Endothelial cell (in vitro differentiated cells): ENCODE results near the gene MARF1. TPM values are rescaled to one million over a fixed set of nuclear protein-coding genes. Genes with fewer than 3 reads are reported as not detected.

Source experiments
- DNase-seq: peaks from one replicate; pipeline ENCODE4 v3.0.0; 2021; ENCODE audit warnings: low spot score
- H3K27ac Mint-ChIP-seq: one replicate; pipeline ENCODE4 v1.8.0; 2021; ENCODE audit warnings: mixed read lengths, inconsistent platforms; ENCODE audit not compliant: unreplicated experiment
- H3K27me3 Mint-ChIP-seq: one replicate; pipeline ENCODE4 v1.8.0; 2021; ENCODE audit warnings: mild to moderate bottlenecking, moderate library complexity, mixed read lengths, inconsistent platforms; ENCODE audit not compliant: unreplicated experiment
- H3K36me3 Mint-ChIP-seq: one replicate; pipeline ENCODE4 v1.8.0; 2021; ENCODE audit warnings: mild to moderate bottlenecking, low read depth, mixed read lengths, inconsistent platforms; ENCODE audit not compliant: unreplicated experiment
- H3K4me1 Mint-ChIP-seq: one replicate; pipeline ENCODE4 v1.8.0; 2021; ENCODE audit warnings: mild to moderate bottlenecking, mixed read lengths, inconsistent platforms; ENCODE audit not compliant: unreplicated experiment
- H3K4me3 Mint-ChIP-seq: one replicate; pipeline ENCODE4 v1.8.0; 2021; ENCODE audit warnings: mild to moderate bottlenecking, mixed read lengths, inconsistent platforms; ENCODE audit not compliant: unreplicated experiment
- H3K9me3 Mint-ChIP-seq: one replicate; pipeline ENCODE4 v1.8.0; 2021; ENCODE audit warnings: mixed read lengths, inconsistent platforms; ENCODE audit not compliant: unreplicated experiment
- CTCF ChIP-seq: fragments of 200-600 bp; sonication (generic); IDR thresholded peaks from one replicate; pipeline ENCODE4 v1.5.0; 2021; ENCODE audit warnings: antibody characterized with exemption; ENCODE audit not compliant: unreplicated experiment
- total RNA-seq: library from RNA; stranded (reverse); fragmentation: NEBNext Ultra II Directional; extraction: Animal tissue kit (Norgen Biotek cat#: 25700); gene quantifications from one replicate; pipeline ENCODE4 v1.2.1, GENCODE V29; 2021; ENCODE audit not compliant: unreplicated experiment

Gene MARF1
- total RNA-seq, 1 donor from 2014 or later = 55.2 TPM

GRCh38 chr16:15545544-15545943, 97.4 kb downstream of the MARF1 start:
- no peak for TF ChIP-seq CTCF
- no peak for DNase-seq
- Mint-ChIP-seq H3K36me3 (no peaks in the 10 kb centered on the region), H3K27ac (no peak overlapping the region), H3K4me1 (no peaks in the 10 kb centered on the region), H3K9me3 (no peaks in the 10 kb centered on the region), H3K4me3 (no peak overlapping the region), H3K27me3 (no peaks in the 10 kb centered on the region)

GRCh38 chr16:15544405-15544804, 98.5 kb downstream of the MARF1 start:
- H3K9me3 Mint-ChIP-seq = no peaks in the 10 kb centered on the region
- no peak for DNase-seq
- H3K27ac Mint-ChIP-seq = no peak overlapping the region
- no peak overlapping the region for H3K4me3 Mint-ChIP-seq
- H3K4me1 Mint-ChIP-seq = no peaks in the 10 kb centered on the region
- H3K27me3 Mint-ChIP-seq = no peaks in the 10 kb centered on the region
- H3K36me3 Mint-ChIP-seq = no peaks in the 10 kb centered on the region
- no peak for TF ChIP-seq CTCF

Other genes starting within 250 kb of the MARF1 start
- 0.26 TPM for gene MPV17L, start 247.4 kb downstream of the MARF1 start, total RNA-seq
- 9.9 TPM for gene BMERB1, start 208.6 kb downstream of the MARF1 start, total RNA-seq
- gene NDE1, start 7.1 kb upstream of the MARF1 start, total RNA-seq = 24.1 TPM
- 0.51 TPM for gene MYH11, start 213.9 kb upstream of the MARF1 start, total RNA-seq
- 16.1 TPM for gene CEP20, start 245.4 kb upstream of the MARF1 start, total RNA-seq